WI38 (cell line): ENCODE results near the gene CSRNP2.
A peak's percentile ranks its signal among the peaks of the same experiment; 100 is the strongest.

Experiments
- H3K4me3 ChIP-seq: 2 replicates; pipeline ENCODE4 v1.5.1; 2011; ENCODE audit warnings: low read depth, mild to moderate bottlenecking, control low read depth, low read length
- TF ChIP-seq, protein P1 (sequence below): IDR thresholded peaks from 2 replicates; pipeline ENCODE4 v1.5.1; 2012; ENCODE audit warnings: low read depth, mild to moderate bottlenecking, control low read depth, low read length

CSRNP2 gene

DNA sequence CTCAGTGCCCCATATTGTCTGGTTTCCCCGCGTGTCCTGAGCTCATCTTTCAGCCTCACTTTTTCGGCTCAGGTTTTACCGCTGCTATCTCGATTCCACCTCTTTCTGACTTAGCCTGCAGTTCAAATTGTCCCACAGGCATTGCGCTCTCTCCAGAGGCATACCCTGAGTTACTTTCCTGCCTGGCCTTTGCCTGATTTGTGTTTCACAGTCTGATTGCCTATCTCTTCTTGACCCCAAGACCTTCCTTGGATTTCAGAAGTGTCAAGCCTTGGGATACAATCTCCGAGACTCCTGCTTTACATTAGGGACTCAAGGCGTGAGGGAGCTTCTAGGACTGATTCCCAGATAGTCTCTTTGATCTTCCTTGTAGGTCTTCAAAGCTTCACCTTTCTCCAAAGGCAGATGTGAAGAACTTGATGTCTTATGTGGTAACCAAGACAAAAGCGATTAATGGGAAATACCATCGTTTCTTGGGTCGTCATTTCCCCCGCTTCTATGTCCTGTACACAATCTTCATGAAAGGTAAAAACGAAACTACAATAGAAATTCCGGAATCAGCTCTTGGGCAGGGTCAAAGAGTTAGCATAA, 34.6 kb downstream of the CSRNP2 start:
- peak overlapping the region; percentile 92 for H3K4me3 ChIP-seq
- TF ChIP-seq, protein P1, sequence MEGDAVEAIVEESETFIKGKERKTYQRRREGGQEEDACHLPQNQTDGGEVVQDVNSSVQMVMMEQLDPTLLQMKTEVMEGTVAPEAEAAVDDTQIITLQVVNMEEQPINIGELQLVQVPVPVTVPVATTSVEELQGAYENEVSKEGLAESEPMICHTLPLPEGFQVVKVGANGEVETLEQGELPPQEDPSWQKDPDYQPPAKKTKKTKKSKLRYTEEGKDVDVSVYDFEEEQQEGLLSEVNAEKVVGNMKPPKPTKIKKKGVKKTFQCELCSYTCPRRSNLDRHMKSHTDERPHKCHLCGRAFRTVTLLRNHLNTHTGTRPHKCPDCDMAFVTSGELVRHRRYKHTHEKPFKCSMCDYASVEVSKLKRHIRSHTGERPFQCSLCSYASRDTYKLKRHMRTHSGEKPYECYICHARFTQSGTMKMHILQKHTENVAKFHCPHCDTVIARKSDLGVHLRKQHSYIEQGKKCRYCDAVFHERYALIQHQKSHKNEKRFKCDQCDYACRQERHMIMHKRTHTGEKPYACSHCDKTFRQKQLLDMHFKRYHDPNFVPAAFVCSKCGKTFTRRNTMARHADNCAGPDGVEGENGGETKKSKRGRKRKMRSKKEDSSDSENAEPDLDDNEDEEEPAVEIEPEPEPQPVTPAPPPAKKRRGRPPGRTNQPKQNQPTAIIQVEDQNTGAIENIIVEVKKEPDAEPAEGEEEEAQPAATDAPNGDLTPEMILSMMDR = no peak

DNA sequence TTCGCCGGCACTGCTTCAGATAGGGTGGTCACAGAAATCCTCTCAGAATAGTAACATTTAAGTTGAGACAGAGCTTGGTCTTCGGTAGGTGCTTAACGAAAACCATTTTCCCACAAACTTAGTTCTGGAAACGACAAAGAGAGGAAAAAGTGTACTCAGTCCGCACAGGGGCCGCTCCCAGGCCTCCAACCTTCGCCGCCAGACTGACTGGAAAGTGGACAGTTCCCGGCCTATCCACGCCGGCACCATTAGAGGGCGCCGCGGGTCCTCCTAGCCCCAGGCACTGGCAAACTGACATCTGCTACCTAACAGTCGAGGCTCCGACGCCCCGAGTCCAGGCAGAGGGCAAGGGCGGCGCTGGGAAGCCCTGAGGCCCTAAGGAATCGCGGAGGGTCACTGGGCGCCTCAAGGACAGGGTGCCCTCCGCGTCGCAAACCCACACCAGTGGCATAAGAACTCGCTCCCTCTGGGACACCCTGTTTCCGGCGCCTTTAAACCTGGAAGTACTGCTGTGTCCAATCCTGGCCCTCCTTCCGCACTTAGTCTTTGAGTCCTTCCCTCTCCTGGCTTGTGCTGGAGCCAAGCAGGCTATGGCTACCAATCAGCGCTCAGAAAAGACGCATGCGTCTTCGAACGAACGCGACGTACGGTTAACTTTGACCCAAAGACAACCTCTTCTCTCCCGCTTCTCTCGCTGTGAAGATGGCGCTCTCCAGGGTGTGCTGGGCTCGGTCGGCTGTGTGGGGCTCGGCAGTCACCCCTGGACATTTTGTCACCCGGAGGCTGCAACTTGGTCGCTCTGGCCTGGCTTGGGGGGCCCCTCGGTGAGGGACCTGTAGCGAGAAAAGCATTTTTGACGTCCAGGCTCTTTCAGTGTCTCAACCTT, 35.5 kb downstream of the CSRNP2 start, which contains the start of gene LETMD1:
LETMD1 (plus strand) TSS at position 673 of the 886 bp plus-strand sequence; CDS start at position 703, 30 bp downstream.
- H3K4me3 ChIP-seq = peak within 1 kb of the TSS; percentile 92
- TF ChIP-seq, protein P1 = peak; percentile 86

DNA sequence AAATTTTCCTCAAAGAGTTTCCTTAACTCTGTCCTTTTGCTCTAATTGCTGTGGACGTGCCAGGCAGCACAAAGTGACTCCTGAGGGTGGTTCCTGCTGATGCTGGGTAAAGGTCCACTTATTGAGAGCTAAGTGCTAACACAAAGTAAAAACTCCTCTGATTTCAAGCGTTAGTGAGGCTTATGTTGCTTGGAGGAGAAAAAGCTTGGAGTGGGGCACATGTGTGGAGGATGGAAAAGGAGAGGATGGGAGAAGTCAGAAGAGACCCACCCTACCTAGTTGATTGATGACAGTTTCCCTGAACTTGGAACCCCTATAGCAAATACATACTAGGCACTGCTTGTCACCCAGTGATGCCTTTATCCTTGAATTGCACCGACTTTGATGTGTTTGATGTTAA, 47.1 kb downstream of the CSRNP2 start:
- H3K4me3 ChIP-seq = no peak overlapping the region
- TF ChIP-seq, protein P1 = no peak

DNA sequence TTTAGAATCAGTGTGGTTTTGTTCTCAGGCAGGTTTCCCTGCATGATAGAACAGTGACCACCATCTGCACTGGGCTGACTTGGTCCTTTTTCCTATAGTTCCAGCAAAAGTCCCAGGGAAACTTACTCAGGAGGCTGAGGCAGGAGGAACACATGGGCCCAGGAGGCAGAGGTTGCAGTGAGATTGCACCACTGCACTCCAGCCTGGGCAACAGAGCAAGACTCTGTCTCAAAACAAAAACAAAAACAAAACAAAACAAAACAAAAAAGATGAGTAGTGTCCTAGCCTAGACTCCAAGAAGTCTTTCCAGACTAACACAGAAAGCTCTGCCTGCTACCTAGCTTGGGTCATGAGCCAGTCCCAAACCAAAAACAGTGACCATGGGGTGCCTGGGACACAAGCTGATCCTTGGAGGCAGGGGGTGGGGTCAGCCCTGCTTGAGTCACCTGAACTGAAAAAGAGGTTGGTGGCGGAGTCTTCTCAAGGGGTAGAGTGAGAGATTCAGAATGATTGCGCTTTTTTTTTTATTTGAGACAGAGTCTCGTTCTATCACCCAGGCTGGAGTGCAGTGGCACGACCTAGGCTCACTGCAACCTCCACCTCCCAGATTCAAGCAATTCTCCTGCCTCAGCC, 49.8 kb downstream of the CSRNP2 start:
- no peak overlapping the region for H3K4me3 ChIP-seq
- TF ChIP-seq, protein P1 = no peak

DNA sequence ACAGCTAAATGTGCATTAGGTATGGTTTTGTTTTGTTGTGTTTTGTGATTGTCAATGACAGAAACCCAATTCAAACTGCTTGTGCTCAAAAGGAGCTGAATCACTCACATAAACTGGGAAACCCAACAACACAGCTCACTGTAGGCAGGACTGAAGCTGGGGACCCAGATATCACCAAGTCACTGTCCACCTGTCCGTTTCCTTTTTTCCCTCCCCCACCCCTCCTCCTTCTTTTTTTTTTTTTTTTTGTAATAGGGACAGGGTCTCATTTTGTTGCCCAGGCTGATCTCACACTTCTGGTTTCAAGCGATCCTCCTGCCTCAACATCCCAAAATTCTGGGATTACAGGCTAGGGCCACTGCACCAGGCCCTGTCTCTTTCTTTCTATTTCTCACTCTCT, 50.3 kb downstream of the CSRNP2 start:
- TF ChIP-seq, protein P1 = no peak

DNA sequence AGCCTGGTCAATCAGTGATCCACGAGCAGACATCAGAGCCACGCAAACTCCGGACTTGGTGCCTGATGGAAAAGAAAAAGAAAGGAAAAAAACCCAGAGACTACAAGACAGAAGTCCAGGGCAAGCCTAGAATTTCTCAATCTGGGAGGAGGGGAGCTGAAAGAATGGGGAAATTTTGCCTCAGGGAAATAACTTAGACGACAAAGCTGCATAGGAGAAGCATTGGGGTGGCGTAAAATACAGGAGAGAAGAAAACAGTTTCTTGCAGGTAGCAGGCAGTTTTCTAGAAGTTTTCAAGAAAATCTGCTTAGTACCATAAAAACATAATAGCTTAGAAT, 54.6 kb downstream of the CSRNP2 start:
- TF ChIP-seq, protein P1 = no peak
- H3K4me3 ChIP-seq = no peak overlapping the region

More for the DNA sequence above, 50.3 kb downstream of the CSRNP2 start:
- no peak overlapping the region for H3K4me3 ChIP-seq
